Measurements from ENCODE around the gene UBA52.

DNA sequence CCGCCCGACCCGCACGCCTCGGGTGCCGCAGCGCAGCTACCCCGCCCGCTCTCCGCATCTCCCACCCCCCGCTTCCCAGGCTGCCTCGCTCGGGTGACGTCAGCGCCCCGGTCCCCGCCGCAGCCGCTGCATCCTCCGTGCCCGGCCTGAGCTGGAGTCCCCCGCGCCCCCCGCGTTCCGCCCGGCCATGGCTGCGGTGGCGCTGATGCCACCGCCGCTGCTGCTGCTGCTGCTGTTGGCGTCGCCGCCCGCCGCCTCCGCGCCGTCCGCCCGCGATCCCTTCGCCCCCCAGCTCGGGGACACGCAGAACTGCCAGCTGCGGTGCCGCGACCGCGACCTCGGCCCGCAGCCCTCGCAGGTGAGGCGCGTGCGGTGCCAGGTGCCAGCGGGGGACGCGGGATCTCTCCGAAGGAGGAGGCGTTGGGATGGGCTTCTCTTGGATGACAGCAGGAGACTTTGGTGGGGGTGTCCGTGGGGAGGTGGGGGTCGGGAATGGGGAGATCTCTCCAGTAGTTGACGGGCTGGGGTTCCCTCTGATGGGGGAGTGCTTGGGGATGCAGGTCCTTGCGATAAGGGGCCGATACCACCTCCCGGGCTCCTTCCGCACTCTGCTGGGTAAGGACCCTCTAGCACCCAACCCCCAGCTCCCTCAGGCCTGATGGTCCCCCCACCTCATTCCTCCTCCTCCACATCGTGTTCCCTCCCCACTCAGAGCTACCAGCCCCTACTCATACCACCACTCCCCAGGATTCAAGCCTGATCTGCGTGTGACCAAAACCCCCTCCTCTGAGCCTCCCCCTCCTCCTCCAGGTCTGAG is 41.3 kb downstream of the UBA52 start, which contains the start of gene TMEM59L:
- TF ChIP-seq, protein P1, sequence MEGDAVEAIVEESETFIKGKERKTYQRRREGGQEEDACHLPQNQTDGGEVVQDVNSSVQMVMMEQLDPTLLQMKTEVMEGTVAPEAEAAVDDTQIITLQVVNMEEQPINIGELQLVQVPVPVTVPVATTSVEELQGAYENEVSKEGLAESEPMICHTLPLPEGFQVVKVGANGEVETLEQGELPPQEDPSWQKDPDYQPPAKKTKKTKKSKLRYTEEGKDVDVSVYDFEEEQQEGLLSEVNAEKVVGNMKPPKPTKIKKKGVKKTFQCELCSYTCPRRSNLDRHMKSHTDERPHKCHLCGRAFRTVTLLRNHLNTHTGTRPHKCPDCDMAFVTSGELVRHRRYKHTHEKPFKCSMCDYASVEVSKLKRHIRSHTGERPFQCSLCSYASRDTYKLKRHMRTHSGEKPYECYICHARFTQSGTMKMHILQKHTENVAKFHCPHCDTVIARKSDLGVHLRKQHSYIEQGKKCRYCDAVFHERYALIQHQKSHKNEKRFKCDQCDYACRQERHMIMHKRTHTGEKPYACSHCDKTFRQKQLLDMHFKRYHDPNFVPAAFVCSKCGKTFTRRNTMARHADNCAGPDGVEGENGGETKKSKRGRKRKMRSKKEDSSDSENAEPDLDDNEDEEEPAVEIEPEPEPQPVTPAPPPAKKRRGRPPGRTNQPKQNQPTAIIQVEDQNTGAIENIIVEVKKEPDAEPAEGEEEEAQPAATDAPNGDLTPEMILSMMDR (IDR thresholded peaks at IDR 0.05; ENCODE audit: poor library complexity), result no peak
- no peak for TF ChIP-seq EZH2phosphoT487 (IDR thresholded peaks at IDR 0.05; ENCODE audit: low read depth, severe bottlenecking, unreplicated experiment)

Data from hepatocyte (in vitro differentiated cells).